Esophagus muscularis mucosa (tissue), 4 donors: ENCODE measurements around the gene PRDM7. TPM values are rescaled to one million over a fixed set of nuclear protein-coding genes. Genes with fewer than 3 reads are reported as not detected.

Experiments used
- DNase-seq: peaks from one replicate; pipeline ENCODE4 v3.0.0-alpha.2; 2017; ENCODE audit errors: extremely low spot score
- H3K27ac ChIP-seq, 4 donors: fragments of 200-600 bp; sonication (generic); replicated peaks in 1 of 4; 1 replicate in 3 of 4; 2 replicates in 1 of 4; pipeline ENCODE4 v1.5.1; 2016 to 2019; ENCODE audit warnings: mild to moderate bottlenecking in 1 of 4
- H3K27me3 ChIP-seq, 4 donors: fragments of 200-600 bp; sonication (generic); one replicate each; pipeline versions ENCODE4 v1.5.1 to v1.6.0; 2016 to 2019
- H3K36me3 ChIP-seq, 4 donors: fragments of 200-600 bp; sonication (generic); one replicate each; pipeline ENCODE4 v1.5.1; 2016 to 2019
- H3K4me1 ChIP-seq, 4 donors: fragments of 200-600 bp; sonication (generic); one replicate each; pipeline ENCODE4 v1.5.1; 2016 to 2019
- H3K4me3 ChIP-seq, 4 donors: fragments of 200-600 bp; sonication (generic); 1 replicate in 2 of 4; 2 replicates in 2 of 4; pipeline ENCODE4 v1.5.1; 2016 to 2019; ENCODE audit warnings: mild to moderate bottlenecking in 4 of 4, moderate library complexity in 1 of 4
- H3K9me3 ChIP-seq, 4 donors: fragments of 200-600 bp; sonication (generic); 1 replicate in 3 of 4; 2 replicates in 1 of 4; pipeline ENCODE4 v1.5.1; 2016 to 2019
- EP300 ChIP-seq: sonication (generic); formaldehyde crosslinking; IDR thresholded peaks from one replicate; pipeline ENCODE4 v1.6.1; 2017; ENCODE audit warnings: antibody characterized with exemption
- POLR2A ChIP-seq: fragments of 450-650 bp; IDR thresholded peaks from one replicate; pipeline ENCODE4 v1.6.1; 2017; ENCODE audit warnings: antibody characterized with exemption, moderate library complexity, mild to moderate bottlenecking, low read depth
- POLR2AphosphoS5 ChIP-seq, 2 donors: sonication (generic); formaldehyde crosslinking; IDR thresholded peaks; one replicate each; pipeline ENCODE4 v1.6.1; 2017; ENCODE audit warnings: antibody characterized with exemption in 2 of 2
- WGBS: methylation state at CpG from one replicate; pipeline ENCODE4 v1.1.5; 2018; 5-methylcytosine and 5-hydroxymethylcytosine counted together
- intact Hi-C: fragments of 100-400 bp; cut with DNase I; formaldehyde crosslinking; loops from one replicate; pipeline ENCODE4 v1.15.1; 2023
- total RNA-seq, 4 donors: library from RNA; depleted of rRNA; stranded (reverse); fragments of >200 nt; gene quantifications; one replicate each; pipeline versions ENCODE4 v1.1.0 to v1.2.1, GENCODE V29; 2016
- TF ChIP-seq, protein P1 (sequence below), 3 experiments: fragments of 200-600 bp in 2 of 3; fragments of 450-650 bp in 1 of 3; sonication (generic) in 2 of 3; IDR thresholded peaks; one replicate each; pipeline ENCODE4 v1.5.1; 2017 to 2019; ENCODE audit warnings: antibody characterized with exemption in 3 of 3, mild to moderate bottlenecking in 2 of 3, moderate library complexity in 1 of 3

PRDM7 gene
- total RNA-seq, 4 donors from 2014 or later = not detected

DNA sequence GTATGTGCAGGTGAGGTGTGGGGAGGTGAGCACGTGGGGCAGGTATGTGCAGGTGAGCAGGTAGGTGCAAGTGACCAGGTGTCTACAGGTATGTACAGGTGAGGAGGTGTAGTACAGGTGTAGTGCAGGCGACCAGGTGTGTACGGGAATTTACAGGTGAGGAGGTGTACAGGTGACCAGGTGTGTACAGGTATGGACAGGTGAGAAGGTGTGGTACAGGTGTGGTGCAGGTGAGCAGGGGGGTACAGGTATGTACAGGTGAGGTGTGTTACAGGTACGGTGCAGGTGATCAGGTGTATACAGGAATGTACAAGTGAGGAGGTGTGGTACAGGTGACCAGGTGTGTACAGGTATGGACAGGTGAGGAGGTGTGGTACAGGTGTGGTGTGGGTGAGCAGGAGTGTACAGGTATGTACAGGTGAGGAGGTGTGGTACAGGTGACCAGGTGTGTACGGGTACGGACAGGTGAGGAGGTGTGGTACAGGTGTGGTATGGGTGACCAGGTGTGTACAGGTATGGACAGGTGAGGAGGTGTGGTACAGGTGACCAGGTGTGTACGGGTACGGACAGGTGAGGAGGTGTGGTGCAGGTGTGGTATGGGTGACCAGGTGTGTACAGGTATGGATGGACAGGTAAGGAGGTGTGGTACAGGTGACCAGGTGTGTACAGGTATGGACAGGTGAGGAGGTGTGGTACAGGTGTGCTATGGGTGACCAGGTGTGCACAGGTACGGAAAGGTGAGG, 45.0 kb downstream of the PRDM7 start:
- DNase-seq = no peak
- intact Hi-C loops = no loop called here
- Histone ChIP-seq H3K27ac (no peak overlapping the region), H3K9me3 (no peaks in the 10 kb centered on the region), H3K36me3 (peaks cover 12 to 70% (median 44%) of the 10 kb centered on the region in 4 donors), H3K4me3 (no peak overlapping the region), H3K4me1 (no peaks in the 10 kb centered on the region), H3K27me3 (no peaks in the 10 kb centered on the region)
- WGBS = 76% methylated on average over 9 of the region's 9 CpGs
- no peak for TF ChIP-seq POLR2A
- TF ChIP-seq, protein P1, sequence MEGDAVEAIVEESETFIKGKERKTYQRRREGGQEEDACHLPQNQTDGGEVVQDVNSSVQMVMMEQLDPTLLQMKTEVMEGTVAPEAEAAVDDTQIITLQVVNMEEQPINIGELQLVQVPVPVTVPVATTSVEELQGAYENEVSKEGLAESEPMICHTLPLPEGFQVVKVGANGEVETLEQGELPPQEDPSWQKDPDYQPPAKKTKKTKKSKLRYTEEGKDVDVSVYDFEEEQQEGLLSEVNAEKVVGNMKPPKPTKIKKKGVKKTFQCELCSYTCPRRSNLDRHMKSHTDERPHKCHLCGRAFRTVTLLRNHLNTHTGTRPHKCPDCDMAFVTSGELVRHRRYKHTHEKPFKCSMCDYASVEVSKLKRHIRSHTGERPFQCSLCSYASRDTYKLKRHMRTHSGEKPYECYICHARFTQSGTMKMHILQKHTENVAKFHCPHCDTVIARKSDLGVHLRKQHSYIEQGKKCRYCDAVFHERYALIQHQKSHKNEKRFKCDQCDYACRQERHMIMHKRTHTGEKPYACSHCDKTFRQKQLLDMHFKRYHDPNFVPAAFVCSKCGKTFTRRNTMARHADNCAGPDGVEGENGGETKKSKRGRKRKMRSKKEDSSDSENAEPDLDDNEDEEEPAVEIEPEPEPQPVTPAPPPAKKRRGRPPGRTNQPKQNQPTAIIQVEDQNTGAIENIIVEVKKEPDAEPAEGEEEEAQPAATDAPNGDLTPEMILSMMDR (IDR thresholded peaks at IDR 0.05) = no peak
- no peak for TF ChIP-seq POLR2AphosphoS5 (IDR thresholded peaks at IDR 0.05)
- TF ChIP-seq EP300 = no peak

DNA sequence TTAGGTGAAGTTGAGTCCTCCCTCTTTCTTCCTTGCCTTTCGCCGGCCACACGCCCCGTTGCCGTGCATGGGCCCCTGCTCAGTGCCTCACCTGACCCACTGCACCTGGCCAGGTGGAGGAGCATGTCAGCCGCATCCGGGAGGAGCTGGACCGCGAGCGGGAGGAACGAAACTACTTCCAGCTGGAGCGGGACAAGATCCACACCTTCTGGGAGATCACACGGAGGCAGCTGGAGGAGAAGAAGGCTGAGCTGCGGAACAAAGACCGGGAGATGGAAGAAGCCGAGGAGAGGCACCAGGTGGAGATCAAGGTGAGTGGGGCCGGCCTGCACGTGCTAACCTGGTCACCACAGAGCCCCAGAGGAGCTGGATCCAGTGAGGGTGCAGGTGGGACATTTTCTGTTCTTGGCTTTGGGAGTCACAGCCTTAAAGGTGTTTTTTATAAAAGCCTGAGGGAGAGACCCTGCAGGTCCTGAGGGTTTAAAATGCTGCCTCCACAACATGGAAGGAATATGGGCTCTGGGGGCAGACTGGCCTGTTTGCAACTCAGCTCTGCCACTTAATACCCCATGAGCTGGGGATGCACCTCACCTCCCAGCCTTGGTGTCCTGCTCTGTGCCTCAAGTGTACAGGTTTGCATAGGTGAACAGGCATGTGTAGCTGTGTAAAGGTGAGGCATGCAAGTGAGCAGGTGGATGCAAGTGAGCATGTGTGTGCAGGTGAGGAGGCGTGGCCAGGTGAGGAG, 45.8 kb downstream of the PRDM7 start:
- Histone ChIP-seq H3K36me3 (peaks cover 5 to 63% (median 37%) of the 10 kb centered on the region in 4 donors), H3K4me3 (no peak overlapping the region), H3K4me1 (no peaks in the 10 kb centered on the region), H3K9me3 (no peaks in the 10 kb centered on the region), H3K27ac (no peak overlapping the region), H3K27me3 (no peaks in the 10 kb centered on the region)
- TF ChIP-seq, protein P1 (IDR thresholded peaks at IDR 0.05) = no peak
- TF ChIP-seq POLR2A = no peak
- intact Hi-C loops = no loop called here
- no peak for DNase-seq
- WGBS = 93% methylated on average over 19 of the region's 19 CpGs

DNA sequence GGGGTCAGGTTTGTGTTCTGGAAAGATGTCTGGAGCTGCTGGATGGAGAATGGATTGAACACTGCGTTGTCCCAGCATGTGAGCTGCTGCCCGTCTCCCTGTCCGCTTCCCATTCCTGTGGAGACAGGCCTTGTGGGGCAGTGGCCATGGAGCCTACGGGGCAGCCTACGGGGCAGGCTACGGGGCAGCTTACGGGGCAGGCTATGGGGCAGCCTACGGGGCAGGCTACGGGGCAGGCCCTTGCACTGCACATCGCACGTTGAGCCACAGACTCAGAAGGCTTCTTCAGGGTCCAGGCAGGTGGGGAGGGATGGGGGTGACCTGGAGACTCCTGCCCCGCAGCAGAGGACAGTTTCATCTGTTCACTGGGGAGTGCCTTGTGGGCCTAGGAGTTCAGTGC, 48.1 kb downstream of the PRDM7 start:
- intact Hi-C loops = no loop called here
- TF ChIP-seq, protein P1 (IDR thresholded peaks at IDR 0.05) = no peak
- TF ChIP-seq POLR2AphosphoS5 (IDR thresholded peaks at IDR 0.05) (no peak), EP300 (no peak), POLR2A (no peak)

DNA sequence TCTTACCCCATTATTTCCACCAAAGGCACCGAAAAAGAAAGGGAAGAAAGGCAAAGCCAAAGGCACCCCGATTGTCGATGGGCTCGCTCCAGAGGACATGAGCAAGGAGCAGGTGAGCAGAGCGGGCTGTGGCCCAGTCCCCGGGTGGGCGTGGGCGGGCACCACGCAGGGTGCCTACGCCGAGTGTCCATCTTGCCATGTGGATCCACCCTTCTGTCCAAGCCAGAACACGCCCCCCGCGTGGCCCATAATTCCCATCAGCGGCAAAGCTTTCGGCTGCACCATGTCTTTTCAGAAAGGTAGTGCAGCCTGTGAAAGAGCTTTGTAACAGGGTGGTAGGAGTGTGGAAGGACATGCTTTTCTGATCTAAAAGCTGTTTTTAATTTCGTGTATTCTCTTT, 49.5 kb downstream of the PRDM7 start:
- Histone ChIP-seq H3K27ac (no peak overlapping the region), H3K9me3 (no peaks in the 10 kb centered on the region), H3K4me1 (peaks cover 4 to 16% (median 11%) of the 10 kb centered on the region in 4 donors), H3K27me3 (no peaks in the 10 kb centered on the region), H3K4me3 (no peak overlapping the region), H3K36me3 (peaks cover 0 to 35% (median 20%) of the 10 kb centered on the region in 4 donors)
- DNase-seq = no peak
- intact Hi-C loops = no loop called here
- 94% methylated on average over 17 of the region's 17 CpGs for WGBS
- TF ChIP-seq EP300 (no peak), POLR2AphosphoS5 (IDR thresholded peaks at IDR 0.05) (no peak), POLR2A (no peak)
- TF ChIP-seq, protein P1 (IDR thresholded peaks at IDR 0.05) = no peak

More for the DNA sequence above, 48.1 kb downstream of the PRDM7 start:
- H3K36me3 ChIP-seq = peaks cover 0 to 45% (median 22%) of the 10 kb centered on the region in 4 donors
- no peak overlapping the region for H3K27ac ChIP-seq
- H3K4me3 ChIP-seq = no peak overlapping the region
- WGBS = 90% methylated on average over 9 of the region's 12 CpGs
- H3K9me3 ChIP-seq = no peaks in the 10 kb centered on the region
- no peaks in the 10 kb centered on the region for H3K27me3 ChIP-seq
- peaks cover 0 to 3% (median 0%) of the 10 kb centered on the region in 4 donors for H3K4me1 ChIP-seq
- DNase-seq = no peak
